Germinal center (tissue), 1 donor: ENCODE data around the gene FBXO45.
"Not testable (repeated sequence)": the region's sequence is repeated elsewhere in the genome, so short reads cannot be mapped to it uniquely, and the experiment has no call there.

Experiments used
- DNase-seq: peaks from one replicate; pipeline ENCODE4 v3.0.0; 2012; ENCODE audit warnings: mixed read lengths, low spot score

The FBXO45 gene, protein sequence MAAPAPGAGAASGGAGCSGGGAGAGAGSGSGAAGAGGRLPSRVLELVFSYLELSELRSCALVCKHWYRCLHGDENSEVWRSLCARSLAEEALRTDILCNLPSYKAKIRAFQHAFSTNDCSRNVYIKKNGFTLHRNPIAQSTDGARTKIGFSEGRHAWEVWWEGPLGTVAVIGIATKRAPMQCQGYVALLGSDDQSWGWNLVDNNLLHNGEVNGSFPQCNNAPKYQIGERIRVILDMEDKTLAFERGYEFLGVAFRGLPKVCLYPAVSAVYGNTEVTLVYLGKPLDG

DNA sequence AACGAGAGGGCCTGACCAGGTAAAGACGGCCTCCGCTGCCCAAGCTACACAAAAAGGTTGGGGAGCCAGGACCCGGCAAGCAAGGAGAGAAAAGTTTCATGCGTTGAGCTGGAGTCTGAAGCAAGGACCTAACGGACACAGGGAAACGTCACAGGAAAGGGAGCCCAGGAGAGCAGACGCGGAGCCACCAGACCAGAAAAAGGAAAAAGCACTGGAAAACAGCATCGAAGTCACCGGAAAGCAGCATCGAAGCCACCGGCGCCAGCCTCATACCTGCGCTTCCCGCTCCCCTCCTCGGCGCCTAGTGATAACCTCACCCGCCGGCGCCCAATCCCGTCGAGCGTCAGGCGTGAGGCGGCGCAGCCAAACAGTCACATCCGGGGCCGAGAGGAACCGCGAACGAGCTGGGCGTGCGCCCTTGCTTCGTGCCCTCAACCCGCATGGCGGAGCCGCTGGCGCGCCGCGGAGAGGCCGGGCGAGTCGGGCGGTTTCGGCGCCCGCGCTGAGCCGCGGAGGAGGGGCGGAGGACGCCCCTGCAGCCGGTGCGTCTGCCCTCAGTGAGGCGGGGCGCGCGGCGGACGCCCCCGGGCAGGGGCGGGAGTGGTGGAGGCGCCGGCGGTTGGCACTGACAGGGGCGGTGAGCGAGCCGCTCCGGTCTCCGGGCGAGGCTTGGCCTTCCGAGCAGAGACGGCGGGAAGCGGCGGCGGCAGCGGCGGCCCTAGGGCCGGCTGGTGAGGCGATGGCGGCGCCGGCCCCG, at the start of gene FBXO45, which contains the start of gene WDR53:
Gene FBXO45, plus strand, starts transcription at position 415 of the 757 bp plus-strand sequence. Its CDS starts 325 bp downstream, at position 740.
Gene WDR53, minus strand, starts transcription at position 309 of the 757 bp plus-strand sequence. CDS start 7,079 bp downstream, outside the sequence.
- DNase-seq, result peak; percentile 97

DNA sequence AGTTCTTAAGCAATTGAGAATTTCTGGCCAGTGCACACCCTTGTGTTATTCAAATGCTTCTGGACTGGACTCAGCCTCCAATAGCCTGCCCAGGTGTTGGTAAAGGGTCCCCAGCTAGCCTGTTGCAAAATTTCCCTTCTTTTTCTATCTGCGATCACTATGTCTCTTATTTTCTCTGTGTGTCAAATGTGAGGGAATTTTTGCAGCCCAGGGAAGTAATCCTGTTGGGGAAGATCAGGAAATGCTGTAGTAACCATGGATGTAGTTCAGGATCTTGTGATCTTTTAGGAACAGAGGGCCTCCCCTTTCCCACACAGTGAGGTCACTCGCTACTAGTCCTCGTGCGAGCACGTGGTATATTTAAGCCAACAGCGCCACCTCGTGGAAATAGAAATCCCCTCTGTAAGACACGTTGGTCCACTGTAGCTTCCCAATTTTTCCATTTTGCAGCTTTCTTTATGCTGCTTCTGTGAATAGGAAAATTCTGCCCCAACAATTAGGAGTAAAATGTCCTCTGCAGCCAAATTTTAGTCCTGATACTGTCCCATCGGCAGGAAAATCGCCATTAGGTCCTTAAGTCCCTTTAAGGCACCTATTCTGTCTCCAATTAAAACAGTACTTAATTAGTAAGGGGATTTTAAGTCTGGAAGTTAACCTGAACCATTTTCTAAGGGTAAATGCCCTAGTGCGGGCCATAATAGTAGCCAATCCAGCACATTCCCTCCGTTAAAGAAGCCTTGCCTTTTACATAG, 49.3 kb upstream of the FBXO45 start:
- DNase-seq, result no peak

DNA sequence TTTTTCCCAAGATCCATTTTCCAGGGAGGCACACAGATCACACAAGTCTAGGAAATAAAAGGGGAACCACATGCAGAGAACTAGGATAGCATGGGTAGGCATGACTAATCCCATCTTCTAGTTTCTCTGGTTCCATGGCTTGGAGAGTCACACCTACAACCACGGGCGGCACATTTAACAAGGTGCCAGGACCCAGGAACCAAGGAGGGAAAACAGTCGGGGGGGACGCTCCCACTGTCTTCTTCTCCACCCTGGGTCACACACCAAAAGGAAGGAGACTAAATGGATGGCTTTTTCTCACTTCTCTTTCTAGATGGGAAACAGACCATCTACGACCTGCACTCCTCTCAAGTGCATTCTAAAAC, 48.8 kb upstream of the FBXO45 start:
- DNase-seq, result no peak

DNA sequence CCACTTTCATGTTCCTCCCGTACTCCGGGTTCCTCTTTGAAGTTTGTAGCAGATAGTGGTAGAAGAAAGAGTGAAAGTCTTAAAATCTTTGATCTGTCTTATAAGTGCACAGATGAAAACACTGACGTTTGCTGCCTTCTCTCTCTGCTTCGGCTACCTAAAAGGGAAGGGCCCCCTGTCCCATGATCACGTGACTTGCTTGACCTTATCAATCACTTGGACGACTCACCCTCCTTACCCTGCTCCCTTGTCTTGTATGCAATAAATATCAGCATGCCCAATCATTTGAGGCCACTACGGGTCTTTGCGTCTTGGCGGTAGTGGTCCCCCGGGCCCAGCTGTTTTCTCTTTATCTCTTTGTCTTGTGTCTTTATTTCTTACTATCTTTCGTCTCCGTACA, 47.2 kb upstream of the FBXO45 start:
- not testable (repeated sequence) for DNase-seq

DNA sequence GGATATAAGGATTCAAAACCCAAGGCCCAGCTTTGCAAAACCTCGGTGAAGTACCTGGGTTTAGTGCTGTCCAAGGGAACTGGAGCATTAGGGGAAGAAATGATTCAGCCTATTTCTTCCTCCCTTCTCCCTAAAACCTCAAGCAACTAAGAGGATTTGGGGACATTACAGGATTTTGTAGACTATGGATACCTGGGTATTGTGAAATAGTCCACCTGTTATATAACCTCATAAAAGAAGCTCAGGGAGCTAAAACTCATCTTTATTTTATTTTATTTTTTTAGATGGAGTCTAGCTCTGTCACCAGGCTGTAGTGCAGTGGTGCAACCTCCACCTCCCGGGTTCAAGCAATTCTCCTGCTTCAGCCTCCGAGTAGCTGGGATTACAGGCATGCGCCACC, 44.6 kb upstream of the FBXO45 start:
- DNase-seq, result no peak

DNA sequence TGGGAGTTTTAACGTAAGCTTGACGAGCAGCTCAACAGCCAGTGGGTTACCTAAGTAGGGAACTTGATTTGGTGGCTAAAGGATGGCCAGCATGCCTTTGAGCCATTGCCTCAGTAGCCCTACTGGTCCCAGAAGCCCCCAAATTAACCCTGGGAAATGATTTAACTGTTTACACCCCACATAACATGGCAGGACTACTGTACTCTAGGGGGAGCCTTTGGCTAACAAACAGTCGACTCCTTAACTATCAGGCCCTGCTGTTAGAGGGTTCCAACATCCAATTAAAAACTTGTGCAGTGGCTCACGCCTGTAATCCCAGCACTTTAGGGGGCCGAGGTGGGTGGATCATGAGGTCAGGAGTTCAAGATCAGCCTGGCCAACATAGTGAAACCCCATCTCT, 43.9 kb upstream of the FBXO45 start:
- DNase-seq, result no peak

DNA sequence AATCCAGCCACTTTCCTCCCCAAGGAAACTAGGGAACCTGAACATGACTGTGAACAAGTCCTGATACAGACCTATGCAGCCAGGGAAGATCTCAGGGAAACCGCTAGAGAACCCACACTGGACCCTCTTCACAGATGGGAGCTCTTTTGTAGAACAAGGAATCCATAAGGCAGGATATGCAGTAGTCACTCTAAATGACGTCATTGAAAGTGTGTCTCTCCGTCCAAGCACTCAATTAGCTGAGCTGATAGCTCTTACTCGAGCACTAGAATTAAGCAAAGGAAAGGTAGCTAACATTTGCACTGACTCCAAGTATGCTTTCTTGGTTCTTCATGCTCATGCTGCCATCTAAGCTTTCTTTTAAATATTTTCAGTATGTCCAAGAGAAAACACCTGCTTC, 43.3 kb upstream of the FBXO45 start:
- no peak for DNase-seq

DNA sequence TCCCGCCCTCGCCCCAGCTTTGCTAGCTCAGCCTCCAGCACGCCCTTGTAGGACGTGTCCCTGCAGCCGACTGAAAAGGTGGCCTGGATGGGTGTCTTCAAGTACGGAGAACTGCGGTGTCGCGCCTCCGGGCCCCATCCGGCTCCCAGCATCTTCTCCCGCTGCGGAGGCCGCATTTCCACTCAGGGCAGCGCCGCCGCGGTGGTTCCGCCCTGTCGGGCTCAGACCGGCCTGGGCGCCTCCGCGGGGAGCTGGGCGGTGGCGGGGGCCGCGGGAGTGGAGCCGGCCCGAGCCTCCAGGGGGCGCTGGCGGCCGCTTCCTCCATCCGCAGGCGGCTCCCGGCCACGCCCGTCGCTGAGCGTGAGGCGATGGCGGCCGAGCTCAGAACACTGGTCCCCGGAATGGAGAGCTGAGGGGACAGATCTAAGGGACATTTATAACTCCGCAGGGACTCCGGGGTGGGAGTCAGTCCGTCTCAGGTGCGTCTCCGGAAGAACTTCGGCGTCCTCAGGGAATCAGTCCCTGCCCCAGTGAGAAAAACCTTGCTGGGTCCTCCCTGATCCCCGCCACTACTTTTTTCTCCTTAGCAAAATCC, 39.7 kb upstream of the FBXO45 start:
- peak; percentile 89 for DNase-seq

DNA sequence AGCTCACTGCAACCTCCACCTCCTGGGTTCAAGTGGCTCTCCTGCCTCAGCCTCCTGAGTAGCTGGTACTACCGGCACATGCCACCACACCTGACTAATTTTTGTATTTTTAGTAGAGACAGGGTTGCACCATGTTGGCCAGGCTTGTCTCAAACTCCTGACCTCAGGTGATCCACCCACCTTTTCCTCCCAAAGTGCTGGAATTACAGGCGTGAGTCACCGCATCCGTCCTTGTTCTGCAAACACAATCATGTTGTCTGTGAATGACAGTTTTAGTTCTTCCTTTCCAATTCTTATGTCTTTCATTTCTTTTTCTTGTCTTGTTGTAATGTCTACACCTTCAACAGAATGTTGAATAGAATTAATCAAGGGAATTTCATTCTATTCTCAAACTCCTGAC, 37.0 kb upstream of the FBXO45 start:
- no peak for DNase-seq

DNA sequence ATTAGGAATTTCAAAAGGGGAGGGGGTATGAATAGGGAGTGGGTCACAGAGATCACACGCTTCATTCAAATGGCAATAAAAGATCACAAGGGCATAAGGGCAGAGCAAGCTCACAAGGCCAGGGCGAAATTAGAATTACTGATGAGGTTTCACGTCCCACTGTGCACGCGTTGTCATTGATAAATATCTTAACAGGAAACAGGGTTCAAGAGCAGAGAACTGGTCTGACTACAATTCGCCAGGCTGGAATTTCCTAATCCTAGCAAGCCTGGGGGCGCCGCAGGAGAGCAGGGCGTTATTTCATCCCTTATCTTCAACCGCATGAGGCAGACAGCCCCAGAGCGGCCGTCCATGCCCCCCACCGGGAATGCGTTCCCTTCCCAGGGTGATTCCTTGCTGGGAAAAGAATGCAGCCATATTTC, 35.2 kb upstream of the FBXO45 start:
- DNase-seq, result no peak

DNA sequence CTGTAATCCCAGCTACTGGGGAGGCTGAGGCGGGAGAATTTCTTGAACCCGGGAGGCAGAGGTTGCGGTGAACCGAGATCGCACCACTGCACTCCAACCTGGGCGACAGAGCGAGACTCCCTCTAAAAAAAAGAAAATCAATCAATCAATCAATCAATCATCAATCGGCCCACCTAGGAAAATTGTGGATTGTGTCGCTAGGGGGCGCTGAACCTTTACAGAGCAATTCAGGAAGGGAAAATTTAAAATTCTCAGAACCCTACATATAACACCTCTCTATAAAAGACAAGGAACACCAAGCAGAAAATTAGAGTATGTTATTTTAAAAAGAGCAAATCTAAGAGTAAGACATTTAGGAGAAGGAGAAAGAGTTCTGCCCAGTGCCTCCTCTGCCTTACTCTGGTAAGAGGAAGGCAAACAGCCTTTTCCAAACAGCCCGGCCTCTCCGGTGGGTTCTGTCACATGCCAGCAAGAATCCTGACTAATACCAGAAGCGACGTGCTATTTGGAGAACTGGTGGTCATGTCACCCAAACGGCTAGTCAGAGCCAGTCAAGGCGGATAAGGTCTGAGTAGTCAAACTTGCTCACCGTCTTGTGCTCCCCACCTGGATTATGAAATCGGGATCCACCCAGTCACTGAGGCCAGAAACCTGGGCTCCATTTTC, 31.0 kb upstream of the FBXO45 start:
- DNase-seq, result peak; percentile 21

DNA sequence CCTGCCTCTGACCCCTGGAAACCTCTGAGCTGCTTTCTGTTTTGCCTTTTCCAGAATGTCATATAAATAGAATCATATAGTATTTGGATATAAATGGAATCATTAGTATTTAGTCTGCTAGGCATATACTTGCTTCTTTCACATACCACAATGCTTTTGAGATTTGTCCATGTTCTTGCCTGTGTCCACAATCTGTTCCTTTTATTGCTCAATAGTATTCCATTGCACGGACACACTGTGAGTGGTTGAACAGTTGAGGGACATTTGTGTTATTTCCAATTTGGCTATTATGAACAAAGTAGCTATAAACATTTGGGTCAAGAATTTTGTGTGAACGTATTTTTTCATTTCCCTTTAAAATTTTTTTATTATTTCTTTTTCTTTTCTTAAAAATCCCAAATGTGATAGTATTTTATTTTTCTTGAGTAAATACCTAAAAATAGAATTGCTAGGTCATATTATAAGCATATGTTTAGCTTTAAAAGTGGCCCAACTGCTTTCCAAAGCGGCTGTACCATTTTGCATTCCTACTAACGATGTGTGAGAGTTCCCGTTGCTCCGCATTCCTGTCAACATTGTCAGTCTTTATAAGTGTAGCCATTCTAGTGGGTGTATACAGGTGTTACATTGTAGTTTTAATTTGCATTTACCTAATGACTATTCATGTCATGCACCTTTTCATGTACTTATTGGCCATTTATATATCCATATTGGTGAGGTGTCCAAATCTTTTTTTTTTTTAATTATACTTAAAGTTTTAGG, 26.6 kb upstream of the FBXO45 start:
- no peak for DNase-seq

DNA sequence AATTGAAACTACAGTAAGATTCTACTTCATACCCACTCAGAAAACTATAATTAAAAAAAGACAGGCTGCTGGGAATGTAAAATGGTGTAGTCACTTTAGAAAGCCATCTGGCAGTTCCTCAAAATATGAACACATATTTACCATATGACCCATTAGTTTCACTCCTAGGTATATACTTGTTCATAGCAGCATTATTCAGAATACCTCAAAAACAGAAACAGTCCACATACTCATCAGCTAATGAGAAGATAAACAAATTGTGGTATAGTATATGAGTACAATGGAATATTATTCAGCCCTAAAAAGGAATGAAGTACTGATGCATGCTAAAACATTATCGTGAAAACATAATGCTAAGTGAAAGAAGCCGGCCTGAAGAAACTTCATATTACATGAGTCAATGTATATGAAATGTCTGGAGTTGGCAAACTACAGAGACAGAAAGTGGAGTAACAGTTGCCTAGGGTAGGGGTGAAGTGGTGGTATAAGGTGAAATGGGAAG, 23.9 kb upstream of the FBXO45 start:
- DNase-seq, result no peak

DNA sequence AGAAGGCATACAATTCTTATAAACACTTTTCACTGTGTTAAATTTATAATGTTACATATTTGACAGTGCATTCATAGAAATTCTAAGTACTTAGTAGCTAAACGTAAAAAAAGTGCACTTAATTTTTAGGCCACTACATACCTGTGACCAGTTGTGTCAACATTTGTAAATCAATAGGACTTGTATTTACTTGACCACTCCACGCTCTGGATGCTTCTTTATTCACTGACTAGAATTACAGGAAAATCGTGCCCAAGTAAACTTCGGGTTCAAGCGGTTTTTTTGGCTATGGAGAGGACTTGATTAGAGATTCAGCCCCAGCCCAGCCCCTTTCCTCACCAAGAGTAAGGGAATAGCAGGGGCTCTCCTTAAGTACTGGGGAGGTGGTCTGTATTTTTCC, 21.9 kb upstream of the FBXO45 start:
- no peak for DNase-seq

DNA sequence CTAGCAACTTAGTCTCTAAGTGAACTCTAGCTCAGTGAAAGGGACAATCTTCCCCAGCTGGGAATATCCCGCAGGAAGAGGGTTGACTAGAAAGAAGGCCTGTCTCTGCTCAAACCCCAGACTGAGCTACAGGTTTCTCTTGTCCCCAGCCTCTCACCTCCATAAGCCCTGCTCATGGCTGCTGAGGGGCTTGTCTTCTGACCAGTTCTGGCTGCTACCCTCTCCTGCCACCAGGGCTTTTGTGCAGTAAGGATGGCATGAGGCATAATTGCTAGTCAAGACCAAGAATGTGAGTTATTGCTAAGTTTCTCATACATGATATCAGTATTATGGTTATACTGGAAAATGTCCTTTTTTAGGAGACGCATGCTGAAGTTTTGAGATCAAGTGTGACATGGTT, 21.4 kb upstream of the FBXO45 start:
- no peak for DNase-seq

DNA sequence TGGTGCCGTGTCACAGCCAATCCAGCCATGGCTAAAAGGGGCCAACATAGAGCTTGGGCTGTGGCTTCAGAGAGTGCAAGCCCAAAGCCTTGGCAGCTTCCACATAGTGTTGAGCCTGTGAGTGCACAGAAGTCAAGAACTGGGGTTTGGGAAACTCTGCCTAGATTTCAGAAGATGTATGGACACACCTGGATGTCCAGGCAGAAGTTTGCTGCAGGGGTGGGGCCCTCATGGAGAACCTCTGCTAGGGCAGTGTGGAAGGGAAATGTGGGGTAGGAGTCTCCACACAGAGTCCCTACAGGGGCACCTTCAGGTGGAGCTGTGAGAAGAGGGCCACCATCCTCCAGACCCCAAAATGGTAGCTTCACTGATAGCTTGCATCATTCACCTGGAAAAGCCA, 19.1 kb upstream of the FBXO45 start:
- not testable (repeated sequence) for DNase-seq

DNA sequence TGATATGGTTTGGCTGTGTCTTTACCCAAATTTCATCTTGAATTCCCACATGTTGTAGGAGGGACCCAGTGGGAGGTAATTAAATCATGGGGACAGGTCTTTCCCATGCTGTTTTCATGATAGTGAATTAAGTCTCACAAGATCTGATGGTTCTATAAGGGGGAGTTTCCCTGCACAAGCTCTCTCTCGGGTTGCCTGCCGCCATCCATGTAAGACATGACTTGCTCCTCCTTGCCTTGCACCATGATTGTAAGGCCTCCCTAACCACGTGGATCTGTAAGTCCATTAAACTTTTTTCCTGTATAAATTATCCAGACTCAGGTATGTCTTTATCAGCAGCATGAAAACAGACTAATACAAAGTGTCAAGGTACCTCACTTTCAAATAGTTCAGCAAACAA, 18.3 kb upstream of the FBXO45 start:
- not testable (repeated sequence) for DNase-seq

DNA sequence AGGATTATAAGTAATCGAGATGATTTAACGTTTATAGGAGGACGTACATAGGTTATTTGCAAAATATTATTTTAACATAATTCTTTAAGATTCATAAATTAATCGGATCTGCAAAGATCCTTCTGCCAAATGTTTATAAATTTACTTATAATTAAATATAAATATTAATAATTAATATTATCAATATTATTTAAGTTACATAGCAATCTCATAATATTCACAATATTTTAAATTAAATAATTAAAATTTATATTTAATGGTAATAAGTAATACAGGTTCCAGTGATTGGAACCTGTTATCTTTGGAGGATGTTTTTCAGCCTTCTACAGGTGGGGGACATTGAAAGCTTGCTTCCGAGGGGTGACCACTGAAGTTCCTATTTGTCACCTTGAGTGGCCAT, 16.2 kb upstream of the FBXO45 start:
- DNase-seq, result no peak

DNA sequence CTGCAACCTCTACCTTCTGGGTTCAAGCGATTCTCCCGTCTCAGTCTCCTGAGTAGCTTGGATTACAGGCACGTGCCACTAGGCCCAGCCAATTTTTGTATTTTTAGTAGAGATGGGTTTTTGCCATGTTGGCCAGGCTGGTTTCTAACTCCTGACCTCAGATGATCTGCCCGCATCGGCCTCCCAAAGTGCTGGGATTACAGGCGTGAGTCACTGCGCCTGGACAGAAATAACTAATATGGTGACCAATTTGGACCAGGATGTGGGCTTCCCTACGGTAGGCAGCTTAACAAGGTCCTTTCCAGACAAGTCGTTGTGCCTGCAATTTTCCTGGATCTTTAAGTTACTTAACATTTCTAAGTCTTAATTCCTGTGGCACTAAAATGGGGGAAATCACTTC, 14.9 kb upstream of the FBXO45 start:
- DNase-seq, result no peak

DNA sequence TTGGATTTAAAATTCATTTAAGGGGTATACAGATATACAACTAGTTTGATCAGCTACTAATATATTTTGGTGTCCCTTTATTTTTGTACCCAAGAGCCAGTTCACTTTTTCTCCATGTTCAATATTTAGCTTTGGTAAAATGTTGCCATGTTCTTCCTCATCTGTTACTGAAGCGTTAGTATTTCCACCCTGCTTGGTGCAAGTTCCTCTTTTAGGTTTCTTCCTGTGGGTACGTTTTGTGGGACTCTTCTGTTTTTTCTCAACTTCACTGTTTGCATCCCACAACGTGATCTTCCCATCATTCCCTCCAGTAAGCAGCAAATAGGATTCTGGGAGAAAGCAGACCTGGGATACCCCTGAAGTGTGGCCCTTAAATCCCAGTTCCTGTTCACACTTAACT, 14.3 kb upstream of the FBXO45 start:
- DNase-seq, result peak; percentile 27

DNA sequence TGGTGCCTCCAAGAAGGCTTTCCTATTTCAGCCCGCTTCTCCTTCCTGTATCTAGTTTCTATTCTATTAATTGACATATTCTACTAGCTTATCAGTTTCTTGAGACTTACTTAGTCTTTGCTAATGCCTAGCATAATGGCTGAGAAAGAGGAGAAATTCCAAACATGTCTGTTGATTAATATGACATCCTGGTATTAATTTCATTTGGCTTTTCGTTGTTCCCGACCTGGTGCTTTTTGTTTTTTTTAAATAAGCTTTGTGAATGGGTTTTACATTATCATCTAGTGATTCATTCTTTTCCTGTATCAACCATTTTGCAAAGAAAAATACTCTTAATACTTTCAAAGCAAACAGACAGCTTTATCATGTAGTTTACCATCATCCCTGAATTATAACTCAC, 13.2 kb upstream of the FBXO45 start:
- DNase-seq, result no peak
